ENCODE results near the gene MEMO1. TPM values are rescaled to one million over a fixed set of nuclear protein-coding genes. Genes with fewer than 3 reads are reported as not detected.
"Not testable (repeated sequence)": the region's sequence is repeated elsewhere in the genome, so short reads cannot be mapped to it uniquely, and the experiment has no call there.

The MEMO1 gene
- total and polyA plus RNA-seq, 11 donors, result 20.1 to 94.8 (median 53.0) TPM

- H3K27me3 ChIP-seq, result no peaks in the 10 kb centered on the region
- ATAC-seq, result no peak
- peaks cover 0 to 29% (median 14%) of the 10 kb centered on the region in 9 donors for H3K36me3 ChIP-seq
- no peaks in the 10 kb centered on the region for H3K4me1 ChIP-seq
- DNase-seq, result no peak
- WGBS, 4 donors, result 97 to 99% (median 98%) methylated on average over 3 of the region's 3 CpGs
- H3K4me3 ChIP-seq, result no peak overlapping the region
- TF ChIP-seq POLR2A (IDR thresholded peaks at IDR 0.05) (no peak), CTCF (IDR thresholded peaks at IDR 0.05) (no peak)
- no peaks in the 10 kb centered on the region for H3K9me3 ChIP-seq
- intact Hi-C loops (cut with DNase I), result no loop called here
- no peak overlapping the region for H3K27ac ChIP-seq
Observed at GRCh38 chr2:31863867-31864266, 146.9 kb downstream of the MEMO1 start.

- intact Hi-C loops (cut with DNase I); H3K27ac ChIP-seq; DNase-seq; H3K9me3 ChIP-seq; H3K4me1 ChIP-seq; H3K4me3 ChIP-seq; ATAC-seq; H3K27me3 ChIP-seq: not testable (repeated sequence)
- WGBS, 4 donors, result 88 to 92% (median 90%) methylated on average over 9 of the region's 9 CpGs
- peaks cover 0 to 24% (median 13%) of the 10 kb centered on the region in 9 donors for H3K36me3 ChIP-seq
Observed at GRCh38 chr2:31863015-31863656, 147.7 kb downstream of the MEMO1 start.

- no peak for ATAC-seq
- no peak for DNase-seq
- Histone ChIP-seq H3K4me3 (no peak overlapping the region), H3K4me1 (no peaks in the 10 kb centered on the region), H3K27ac (no peak overlapping the region), H3K36me3 (peaks cover 0 to 22% (median 4%) of the 10 kb centered on the region in 9 donors), H3K9me3 (no peaks in the 10 kb centered on the region), H3K27me3 (no peaks in the 10 kb centered on the region)
- 87 to 94% (median 88%) methylated on average over 2 of the region's 2 CpGs for WGBS, 4 donors
- no peak for TF ChIP-seq CTCF (IDR thresholded peaks at IDR 0.05)
- no peak for TF ChIP-seq POLR2A (IDR thresholded peaks at IDR 0.05)
- intact Hi-C loops (cut with DNase I), result no loop called here
Observed at GRCh38 chr2:31859959-31860358, 150.8 kb downstream of the MEMO1 start.

- intact Hi-C loops (cut with DNase I), result no loop called here
- ATAC-seq (no peak), DNase-seq (no peak)
- TF ChIP-seq POLR2A (IDR thresholded peaks at IDR 0.05) (no peak), CTCF (IDR thresholded peaks at IDR 0.05) (no peak)
- Histone ChIP-seq H3K27ac (no peak overlapping the region), H3K9me3 (no peaks in the 10 kb centered on the region), H3K36me3 (peaks cover 0 to 7% (median 0%) of the 10 kb centered on the region in 9 donors), H3K4me3 (no peak overlapping the region), H3K4me1 (no peaks in the 10 kb centered on the region), H3K27me3 (no peaks in the 10 kb centered on the region)
Observed at GRCh38 chr2:31853521-31853920, 157.3 kb downstream of the MEMO1 start.

- ATAC-seq; H3K27ac ChIP-seq; H3K9me3 ChIP-seq; H3K4me1 ChIP-seq; H3K27me3 ChIP-seq; intact Hi-C loops (cut with DNase I); H3K36me3 ChIP-seq; DNase-seq; H3K4me3 ChIP-seq: not testable (repeated sequence)
- 85 to 98% (median 95%) methylated on average over 4 of the region's 5 CpGs for whole genome bisulfite sequencing, 4 donors
Observed at GRCh38 chr2:31842150-31842549, 168.7 kb downstream of the MEMO1 start.
